Measurements from ENCODE around the gene RNF222. TPM values are rescaled to one million over a fixed set of nuclear protein-coding genes. Genes with fewer than 3 reads are reported as not detected.
"Not testable (repeated sequence)": the region's sequence is repeated elsewhere in the genome, so short reads cannot be mapped to it uniquely, and the experiment has no call there.

Gene RNF222
- total RNA-seq, 1 experiment from 2014 or later: not detected

DNA sequence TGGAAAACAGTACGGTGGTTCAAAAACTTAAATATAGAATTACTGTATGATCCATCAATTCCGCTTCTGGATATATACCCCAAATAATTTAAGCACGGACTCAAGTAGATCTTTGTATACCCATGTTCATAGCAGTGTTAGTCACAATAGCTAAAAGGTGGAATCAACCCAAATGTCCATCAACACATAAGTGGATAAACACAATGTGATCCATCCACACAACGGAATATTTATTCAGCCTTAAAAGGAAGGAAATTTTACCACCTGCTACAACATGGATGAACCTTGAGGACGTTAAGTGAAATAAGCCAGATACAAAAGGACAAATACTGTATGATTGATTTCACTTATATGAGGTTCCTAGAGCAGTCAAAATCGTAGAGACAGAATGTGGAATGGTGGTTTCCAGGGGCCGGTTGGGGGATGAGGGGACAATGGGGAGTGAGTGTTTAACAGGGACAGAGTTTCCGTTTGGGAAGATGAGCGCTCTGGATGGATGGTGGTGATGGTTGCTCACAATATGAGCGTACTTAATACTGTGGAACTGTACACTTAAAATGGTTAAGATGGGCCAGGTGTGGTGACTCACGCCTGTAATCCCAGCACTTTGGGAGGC lies 5.4 kb upstream of the RNF222 start:
- Histone ChIP-seq H3K27me3 (replicated peaks; ENCODE audit: control insufficient read depth, insufficient read depth, low read length) (no peaks in the 10 kb centered on the region), H3K9me3 (no peaks in the 10 kb centered on the region), H3K36me3 (ENCODE audit: control insufficient read depth, insufficient read depth, low read length) (no peaks in the 10 kb centered on the region), H3K4me1 (no peaks in the 10 kb centered on the region), H3K4me3 (ENCODE audit: low read depth, low read length) (no peak overlapping the region)
- CTCF ChIA-PET: no interaction called here
- POLR2A ChIA-PET: no interaction called here
- H3K4me1 Mint-ChIP-seq (ENCODE audit: low read depth, unreplicated experiment): no peaks in the 10 kb centered on the region
- BruUV-seq (replicated peaks): no TSS peak
- no peak overlapping the region for H3K4me3 Mint-ChIP-seq (ENCODE audit: unreplicated experiment)
- intact Hi-C loops (cut with micrococcal nuclease; ENCODE audit: unreplicated experiment): no loop called here
- peaks cover 3% of the 10 kb centered on the region for H3K27me3 Mint-ChIP-seq (ENCODE audit: insufficient read depth, unreplicated experiment)
- no peak for DNase-seq
- H3K36me3 Mint-ChIP-seq (ENCODE audit: insufficient read depth, unreplicated experiment): no peaks in the 10 kb centered on the region
- H3K27ac Mint-ChIP-seq (ENCODE audit: unreplicated experiment): no peak overlapping the region
- TF ChIP-seq, protein P1, sequence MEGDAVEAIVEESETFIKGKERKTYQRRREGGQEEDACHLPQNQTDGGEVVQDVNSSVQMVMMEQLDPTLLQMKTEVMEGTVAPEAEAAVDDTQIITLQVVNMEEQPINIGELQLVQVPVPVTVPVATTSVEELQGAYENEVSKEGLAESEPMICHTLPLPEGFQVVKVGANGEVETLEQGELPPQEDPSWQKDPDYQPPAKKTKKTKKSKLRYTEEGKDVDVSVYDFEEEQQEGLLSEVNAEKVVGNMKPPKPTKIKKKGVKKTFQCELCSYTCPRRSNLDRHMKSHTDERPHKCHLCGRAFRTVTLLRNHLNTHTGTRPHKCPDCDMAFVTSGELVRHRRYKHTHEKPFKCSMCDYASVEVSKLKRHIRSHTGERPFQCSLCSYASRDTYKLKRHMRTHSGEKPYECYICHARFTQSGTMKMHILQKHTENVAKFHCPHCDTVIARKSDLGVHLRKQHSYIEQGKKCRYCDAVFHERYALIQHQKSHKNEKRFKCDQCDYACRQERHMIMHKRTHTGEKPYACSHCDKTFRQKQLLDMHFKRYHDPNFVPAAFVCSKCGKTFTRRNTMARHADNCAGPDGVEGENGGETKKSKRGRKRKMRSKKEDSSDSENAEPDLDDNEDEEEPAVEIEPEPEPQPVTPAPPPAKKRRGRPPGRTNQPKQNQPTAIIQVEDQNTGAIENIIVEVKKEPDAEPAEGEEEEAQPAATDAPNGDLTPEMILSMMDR (IDR thresholded peaks at IDR 0.05; ENCODE audit: insufficient read depth in 1 of 2, low read depth in 1 of 2, low read length in 1 of 2, severe bottlenecking in 1 of 2, unreplicated experiment in 1 of 2): no peak
- H3K9me3 Mint-ChIP-seq (ENCODE audit: unreplicated experiment): no peaks in the 10 kb centered on the region

DNA sequence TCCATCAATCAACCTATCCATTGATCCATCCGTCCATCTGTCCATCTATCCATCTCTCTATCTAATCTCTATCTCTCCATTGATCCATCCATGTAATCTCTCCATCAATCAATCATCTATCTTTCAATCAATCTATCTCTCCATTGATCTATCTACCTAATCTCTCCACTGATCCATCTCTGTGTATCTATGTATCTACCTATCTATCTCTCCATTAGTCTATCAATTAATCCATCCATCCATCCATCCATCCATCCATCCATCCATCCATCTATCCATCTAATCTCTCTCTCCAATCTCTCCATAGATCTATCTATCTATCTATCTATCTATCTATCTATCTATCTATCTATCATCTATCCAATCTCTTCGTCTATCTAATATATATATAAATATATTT lies 3.5 kb upstream of the RNF222 start:
- H3K4me3 ChIP-seq (ENCODE audit: low read depth, low read length): no peak overlapping the region
- no peaks in the 10 kb centered on the region for H3K9me3 Mint-ChIP-seq (ENCODE audit: unreplicated experiment)
- intact Hi-C loops (cut with micrococcal nuclease; ENCODE audit: unreplicated experiment): no loop called here
- H3K4me3 Mint-ChIP-seq (ENCODE audit: unreplicated experiment): no peak overlapping the region
- H3K27me3 Mint-ChIP-seq (ENCODE audit: insufficient read depth, unreplicated experiment): peaks cover 10% of the 10 kb centered on the region
- TF ChIP-seq, protein P1 (IDR thresholded peaks at IDR 0.05; ENCODE audit: insufficient read depth in 1 of 2, low read depth in 1 of 2, low read length in 1 of 2, severe bottlenecking in 1 of 2, unreplicated experiment in 1 of 2): no peak
- no TSS peak for BruUV-seq (replicated peaks)
- no peaks in the 10 kb centered on the region for H3K4me1 ChIP-seq
- H3K4me1 Mint-ChIP-seq (ENCODE audit: low read depth, unreplicated experiment): peaks cover 6% of the 10 kb centered on the region
- CTCF ChIA-PET: no interaction called here
- no peaks in the 10 kb centered on the region for H3K36me3 Mint-ChIP-seq (ENCODE audit: insufficient read depth, unreplicated experiment)
- H3K36me3 ChIP-seq (ENCODE audit: control insufficient read depth, insufficient read depth, low read length): no peaks in the 10 kb centered on the region
- DNase-seq: no peak
- no peaks in the 10 kb centered on the region for H3K27me3 ChIP-seq (replicated peaks; ENCODE audit: control insufficient read depth, insufficient read depth, low read length)
- POLR2A ChIA-PET: no interaction called here
- H3K9me3 ChIP-seq: no peaks in the 10 kb centered on the region
- no peak overlapping the region for H3K27ac Mint-ChIP-seq (ENCODE audit: unreplicated experiment)

DNA sequence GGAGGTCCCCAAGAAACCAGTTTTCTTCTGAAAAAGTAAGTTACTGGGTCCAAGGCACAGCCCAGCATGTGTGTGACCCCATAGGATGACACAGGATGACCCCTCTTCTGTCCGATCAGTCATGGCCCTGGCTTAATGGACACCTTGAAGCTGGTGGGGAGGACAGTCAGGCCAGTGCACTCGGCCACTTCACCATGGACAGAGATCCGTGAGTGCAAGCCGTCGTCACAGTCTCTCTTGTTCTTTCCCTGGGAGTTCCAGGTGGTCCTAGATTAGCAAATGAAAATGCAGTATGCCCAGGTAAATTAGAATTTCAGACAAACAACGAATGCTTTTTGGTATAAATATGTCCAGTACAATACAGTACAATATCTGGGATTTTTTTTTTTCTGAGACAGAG lies 1.4 kb upstream of the RNF222 start:
- H3K27ac Mint-ChIP-seq (ENCODE audit: unreplicated experiment): no peak overlapping the region
- CTCF ChIA-PET: no interaction called here
- no peaks in the 10 kb centered on the region for H3K4me1 ChIP-seq
- intact Hi-C loops (cut with micrococcal nuclease; ENCODE audit: unreplicated experiment): no loop called here
- POLR2A ChIA-PET: interaction anchor here (0.6 kb wide), 1 partner anchor 15 kb away, joined by 3 read pairs; no protein-coding TSS in a partner anchor
- H3K4me3 Mint-ChIP-seq (ENCODE audit: unreplicated experiment): no peak overlapping the region
- H3K36me3 ChIP-seq (ENCODE audit: control insufficient read depth, insufficient read depth, low read length): no peaks in the 10 kb centered on the region
- peaks cover 10% of the 10 kb centered on the region for H3K27me3 Mint-ChIP-seq (ENCODE audit: insufficient read depth, unreplicated experiment)
- H3K4me1 Mint-ChIP-seq (ENCODE audit: low read depth, unreplicated experiment): peaks cover 6% of the 10 kb centered on the region
- TF ChIP-seq, protein P1 (IDR thresholded peaks at IDR 0.05; ENCODE audit: insufficient read depth in 1 of 2, low read depth in 1 of 2, low read length in 1 of 2, severe bottlenecking in 1 of 2, unreplicated experiment in 1 of 2): no peak
- no TSS peak for BruUV-seq (replicated peaks)
- no peaks in the 10 kb centered on the region for H3K9me3 ChIP-seq
- H3K4me3 ChIP-seq (ENCODE audit: low read depth, low read length): no peak overlapping the region
- H3K36me3 Mint-ChIP-seq (ENCODE audit: insufficient read depth, unreplicated experiment): no peaks in the 10 kb centered on the region
- no peaks in the 10 kb centered on the region for H3K9me3 Mint-ChIP-seq (ENCODE audit: unreplicated experiment)
- no peak for DNase-seq
- H3K27me3 ChIP-seq (replicated peaks; ENCODE audit: control insufficient read depth, insufficient read depth, low read length): no peaks in the 10 kb centered on the region

DNA sequence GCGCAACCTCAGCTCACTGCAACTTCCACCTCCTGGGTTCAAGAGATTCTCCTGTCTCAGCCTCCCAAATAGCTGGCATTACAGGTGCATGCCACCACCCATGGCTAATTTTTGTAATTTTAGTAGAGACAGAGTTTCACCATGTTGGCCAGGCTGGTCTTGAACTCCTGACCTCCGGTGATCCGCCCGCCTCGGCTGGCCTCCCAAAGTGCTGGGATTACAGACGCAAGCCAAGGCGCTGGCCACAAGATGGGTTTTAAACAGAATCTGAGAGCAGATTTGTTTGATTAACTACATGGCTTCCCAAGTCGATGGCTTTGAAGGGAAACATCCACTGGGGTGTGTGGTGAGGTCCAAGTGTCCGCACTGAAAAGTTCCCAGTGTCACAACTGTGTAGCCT lies 3.1 kb downstream of the RNF222 start:
- POLR2A ChIA-PET; DNase-seq; H3K27me3 Mint-ChIP-seq (ENCODE audit: insufficient read depth, unreplicated experiment); BruUV-seq (replicated peaks); intact Hi-C loops (cut with micrococcal nuclease; ENCODE audit: unreplicated experiment); H3K4me3 ChIP-seq (ENCODE audit: low read depth, low read length); H3K4me3 Mint-ChIP-seq (ENCODE audit: unreplicated experiment); H3K9me3 ChIP-seq; H3K36me3 ChIP-seq (ENCODE audit: control insufficient read depth, insufficient read depth, low read length); H3K9me3 Mint-ChIP-seq (ENCODE audit: unreplicated experiment); H3K4me1 Mint-ChIP-seq (ENCODE audit: low read depth, unreplicated experiment); H3K27ac Mint-ChIP-seq (ENCODE audit: unreplicated experiment); H3K36me3 Mint-ChIP-seq (ENCODE audit: insufficient read depth, unreplicated experiment); H3K4me1 ChIP-seq; H3K27me3 ChIP-seq (replicated peaks; ENCODE audit: control insufficient read depth, insufficient read depth, low read length): not testable (repeated sequence)
- CTCF ChIA-PET: interaction anchor here (0.9 kb wide), 1 partner anchor 11 kb away, joined by 4 read pairs; no protein-coding TSS in a partner anchor
